Measurements from ENCODE around the gene SREBF1.

- TF ChIP-seq SMC3 (IDR thresholded peaks at IDR 0.05; ENCODE audit: low read depth, low read length) (no peak), CTCF (IDR thresholded peaks at IDR 0.05) (no peak), FOSL2 (IDR thresholded peaks at IDR 0.05; ENCODE audit: borderline replicate concordance, low read depth) (no peak), MXI1 (IDR thresholded peaks at IDR 0.05; ENCODE audit: low read depth, low read length) (no peak), EP300 (IDR thresholded peaks at IDR 0.05; ENCODE audit: borderline replicate concordance in 1 of 2, low read depth in 1 of 2, low read length in 1 of 2) (no peak), MAX (IDR thresholded peaks at IDR 0.05; ENCODE audit: low read depth) (no peak), GABPA (IDR thresholded peaks at IDR 0.05; ENCODE audit: low read depth) (no peak), GATA2 (CRISPR knock-in tag; IDR thresholded peaks at IDR 0.05) (no peak)
These were observed 4.8 kb upstream of the SREBF1 start for GRCh38 chr17:17841601-17842025.
